GM20000 (cell line): Measurements from ENCODE around the gene TPK1.
A peak's percentile ranks its signal among the peaks of the same experiment; 100 is the strongest.
"Not testable (repeated sequence)": the region's sequence is repeated elsewhere in the genome, so short reads cannot be mapped to it uniquely, and the experiment has no call there.

ENCODE experiments used
- DNase-seq: peaks from one replicate; pipeline ENCODE4 v3.0.0; 2012; ENCODE audit warnings: low spot score
- CTCF ChIP-seq: IDR thresholded peaks from 2 replicates; pipeline ENCODE4 v1.5.1; 2012; ENCODE audit warnings: mild to moderate bottlenecking, control low read depth; ENCODE audit errors: extremely low read depth, missing control alignments

The TPK1 gene

GRCh38 chr7:144812379-144813283, 23.2 kb downstream of the TPK1 start:
- DNase-seq: peak; percentile 20
- no peak for TF ChIP-seq CTCF

- DNase-seq: no peak
- no peak for TF ChIP-seq CTCF
Observed at GRCh38 chr7:144805627-144806239, 30.1 kb downstream of the TPK1 start.

GRCh38 chr7:144800678-144801436, 35.0 kb downstream of the TPK1 start:
- not testable (repeated sequence) for DNase-seq

GRCh38 chr7:144796919-144797318, 38.9 kb downstream of the TPK1 start:
- TF ChIP-seq CTCF: no peak
- DNase-seq: no peak

GRCh38 chr7:144792050-144792449, 43.8 kb downstream of the TPK1 start:
- TF ChIP-seq CTCF: no peak

GRCh38 chr7:144791488-144791887, 44.4 kb downstream of the TPK1 start:
- DNase-seq: no peak
- TF ChIP-seq CTCF: no peak

More at GRCh38 chr7:144792050-144792449, 43.8 kb downstream of the TPK1 start:
- no peak for DNase-seq

GRCh38 chr7:144787127-144787526, 48.7 kb downstream of the TPK1 start:
- no peak for DNase-seq
- no peak for TF ChIP-seq CTCF
